Panc1 (cell line): ENCODE results near the gene KCNIP3. TPM values are rescaled to one million over a fixed set of nuclear protein-coding genes. Genes with fewer than 3 reads are reported as not detected.

Source experiments
- ATAC-seq: fragments of 200-7000 bp; cut with Tn5 transposase; 2 replicates; pipeline ENCODE4 v1.9.1; 2020; ENCODE audit warnings: mild to moderate bottlenecking, moderate library complexity
- BruUV-seq: library from RNA; stranded (reverse); fragments of 400-500 nt; replicated peaks from 2 replicates; lab custom pipeline; 2021; lab: Mats Ljungman, UMichigan
- CTCF ChIA-PET: fragments of 300-600 bp; sonication (Branson Sonifier 250); formaldehyde crosslinking; loops from one replicate; lab custom pipeline; 2022; ENCODE audit warnings: antibody characterized with exemption; lab: Charles Lee
- POLR2A ChIA-PET: fragments of 300-600 bp; sonication (Branson Sonifier 250); formaldehyde crosslinking; loops from one replicate; lab custom pipeline; 2022; ENCODE audit warnings: antibody characterized with exemption; lab: Charles Lee
- DNase-seq: peaks from one replicate; pipeline ENCODE4 v3.0.0-alpha.2; 2010; ENCODE audit warnings: low read depth, low spot score
- H3K27ac ChIP-seq: 2 replicates; pipeline ENCODE4 v1.5.1; 2011; ENCODE audit warnings: mild to moderate bottlenecking, low read length, inconsistent platforms
- H3K27me3 ChIP-seq: fragments of 200-500 bp; sonication (Bioruptor generic); 2 replicates; pipeline ENCODE4 v1.6.0; 2014; ENCODE audit warnings: low read length, inconsistent platforms; ENCODE audit not compliant: control insufficient read depth, insufficient read depth
- H3K36me3 ChIP-seq: fragments of 200-500 bp; sonication (Bioruptor generic); 2 replicates; pipeline ENCODE4 v1.5.1; 2014; ENCODE audit warnings: inconsistent platforms, mild to moderate bottlenecking, low read length, moderate library complexity; ENCODE audit not compliant: control insufficient read depth, insufficient read depth
- H3K4me1 ChIP-seq: 2 replicates; pipeline ENCODE4 v1.5.1; 2011; ENCODE audit warnings: inconsistent platforms, mild to moderate bottlenecking, low read length, moderate library complexity; ENCODE audit not compliant: control insufficient read depth, insufficient read depth
- H3K4me3 ChIP-seq, 2 experiments: 2 replicates each; pipeline ENCODE4 v1.5.1; 2011 to 2012; ENCODE audit warnings: low read depth in 2 of 2, low read length in 2 of 2, mild to moderate bottlenecking in 2 of 2, inconsistent platforms in 1 of 2, moderate library complexity in 1 of 2
- H3K9me3 ChIP-seq: fragments of 200-500 bp; sonication (Bioruptor generic); 2 replicates; pipeline ENCODE4 v1.5.1; 2014; ENCODE audit warnings: low read depth, mild to moderate bottlenecking, inconsistent platforms, low read length, moderate library complexity; ENCODE audit not compliant: control insufficient read depth, insufficient read depth
- POLR2AphosphoS5 ChIP-seq: IDR thresholded peaks from 2 replicates; pipeline ENCODE4 v1.6.1; 2012; ENCODE audit warnings: mild to moderate bottlenecking, low read depth, low read length, moderate library complexity
- REST ChIP-seq, 2 experiments: IDR thresholded peaks; 2 replicates each; pipeline ENCODE4 v1.6.1; 2011 to 2012; ENCODE audit warnings: low read depth in 2 of 2, control low read depth in 1 of 2, low read length in 1 of 2, mild to moderate bottlenecking in 1 of 2, moderate library complexity in 1 of 2; ENCODE audit not compliant: insufficient read depth in 1 of 2
- SIN3A ChIP-seq: IDR thresholded peaks from 2 replicates; pipeline ENCODE4 v1.6.1; 2012; ENCODE audit warnings: low read depth, mild to moderate bottlenecking, low read length, moderate library complexity, borderline replicate concordance; ENCODE audit not compliant: insufficient read depth
- TCF7L2 ChIP-seq: IDR thresholded peaks from 2 replicates; pipeline ENCODE4 v1.6.1; 2011; ENCODE audit warnings: mild to moderate bottlenecking, low read depth, low read length, inconsistent platforms
- in situ Hi-C: cut with HindIII; loops from 2 replicates; pipeline ENCODE4 v1.10.0; 2016; ENCODE audit warnings: low sequenced_read_pairs, low pct_unique_long_range_greater_than_20kb
- intact Hi-C: fragments of 100-400 bp; cut with micrococcal nuclease; formaldehyde crosslinking; loops from one replicate; pipeline ENCODE4 v1.10.0; 2022; ENCODE audit not compliant: unreplicated experiment
- total RNA-seq: library from RNA; stranded (reverse); gene quantifications from one replicate; pipeline ENCODE4 v1.2.1, GENCODE V29; 2021; ENCODE audit not compliant: unreplicated experiment
- TF ChIP-seq, protein P1 (sequence below): fragments of 450-650 bp; IDR thresholded peaks from 2 replicates; pipeline ENCODE4 v1.5.1; 2017; ENCODE audit warnings: mild to moderate bottlenecking

Gene KCNIP3
- total RNA-seq, 1 experiment from 2014 or later: 17.5 TPM

DNA sequence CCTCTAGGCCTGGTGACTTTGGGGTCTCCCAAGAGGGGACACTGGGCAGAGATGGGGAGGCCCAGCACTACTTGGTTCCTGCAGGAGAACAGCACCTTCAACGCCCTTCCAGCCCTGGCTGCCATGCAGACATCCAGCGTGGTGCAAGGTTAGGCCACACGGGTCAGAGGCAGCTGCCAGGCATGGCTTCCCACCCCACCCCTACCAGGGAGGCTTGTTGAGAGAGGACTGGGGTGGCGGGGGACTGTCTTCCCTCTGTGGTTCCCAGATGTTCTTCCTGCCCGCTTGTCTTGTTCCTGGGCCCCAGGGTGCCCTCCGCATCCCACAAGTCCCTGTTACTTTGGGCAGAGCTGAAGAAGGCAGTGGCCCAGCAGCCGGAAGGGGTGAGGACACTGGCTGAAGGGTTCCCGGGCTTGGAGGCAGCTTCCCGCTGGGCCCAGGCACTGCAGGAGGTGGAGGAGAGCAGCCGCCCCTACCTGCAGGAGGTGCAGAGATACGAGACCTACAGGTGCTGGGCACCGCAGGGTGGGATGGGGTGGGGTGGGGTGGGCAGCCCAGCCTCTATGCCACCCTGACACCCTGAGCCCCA lies 18.4 kb upstream of the KCNIP3 start:
- no peaks in the 10 kb centered on the region for H3K9me3 ChIP-seq
- ChIA-PET CTCF (no interaction called here), POLR2A (no interaction called here)
- intact Hi-C loops: no loop called here
- in situ Hi-C loops: no loop called here
- no TSS peak for BruUV-seq
- DNase-seq (no peak), ATAC-seq (no peak)
- H3K4me1 ChIP-seq: no peaks in the 10 kb centered on the region
- H3K4me3 ChIP-seq: no peak overlapping the region
- no peaks in the 10 kb centered on the region for H3K27me3 ChIP-seq
- no peak for TF ChIP-seq POLR2AphosphoS5
- TF ChIP-seq SIN3A: no peak
- TF ChIP-seq, protein P1, sequence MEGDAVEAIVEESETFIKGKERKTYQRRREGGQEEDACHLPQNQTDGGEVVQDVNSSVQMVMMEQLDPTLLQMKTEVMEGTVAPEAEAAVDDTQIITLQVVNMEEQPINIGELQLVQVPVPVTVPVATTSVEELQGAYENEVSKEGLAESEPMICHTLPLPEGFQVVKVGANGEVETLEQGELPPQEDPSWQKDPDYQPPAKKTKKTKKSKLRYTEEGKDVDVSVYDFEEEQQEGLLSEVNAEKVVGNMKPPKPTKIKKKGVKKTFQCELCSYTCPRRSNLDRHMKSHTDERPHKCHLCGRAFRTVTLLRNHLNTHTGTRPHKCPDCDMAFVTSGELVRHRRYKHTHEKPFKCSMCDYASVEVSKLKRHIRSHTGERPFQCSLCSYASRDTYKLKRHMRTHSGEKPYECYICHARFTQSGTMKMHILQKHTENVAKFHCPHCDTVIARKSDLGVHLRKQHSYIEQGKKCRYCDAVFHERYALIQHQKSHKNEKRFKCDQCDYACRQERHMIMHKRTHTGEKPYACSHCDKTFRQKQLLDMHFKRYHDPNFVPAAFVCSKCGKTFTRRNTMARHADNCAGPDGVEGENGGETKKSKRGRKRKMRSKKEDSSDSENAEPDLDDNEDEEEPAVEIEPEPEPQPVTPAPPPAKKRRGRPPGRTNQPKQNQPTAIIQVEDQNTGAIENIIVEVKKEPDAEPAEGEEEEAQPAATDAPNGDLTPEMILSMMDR: no peak
- no peak for TF ChIP-seq REST (IDR thresholded peaks at IDR 0.05; ENCODE audit: insufficient read depth in 1 of 2, low read depth in 2 of 2, low read length in 1 of 2)
- no peak for TF ChIP-seq TCF7L2
- no peaks in the 10 kb centered on the region for H3K36me3 ChIP-seq
- no peak overlapping the region for H3K27ac ChIP-seq

- Histone ChIP-seq H3K4me3 (no peak overlapping the region), H3K27ac (no peak overlapping the region), H3K36me3 (no peaks in the 10 kb centered on the region), H3K27me3 (no peaks in the 10 kb centered on the region), H3K4me1 (no peaks in the 10 kb centered on the region), H3K9me3 (no peaks in the 10 kb centered on the region)
- ATAC-seq (no peak), DNase-seq (no peak)
- CTCF ChIA-PET: no interaction called here
- POLR2A ChIA-PET: no interaction called here
- in situ Hi-C loops (no loop called here), intact Hi-C loops (no loop called here)
- TF ChIP-seq SIN3A: no peak
- TF ChIP-seq, protein P1: no peak
- TF ChIP-seq REST (IDR thresholded peaks at IDR 0.05; ENCODE audit: insufficient read depth in 1 of 2, low read depth in 2 of 2, low read length in 1 of 2): no peak
- no peak for TF ChIP-seq TCF7L2
- TF ChIP-seq POLR2AphosphoS5: no peak
- no TSS peak for BruUV-seq
Measured at GRCh38 chr2:95279435-95280035, 17.6 kb upstream of the KCNIP3 start.
